GM12891 (cell line): ENCODE measurements around the gene CNTF.
A peak's percentile ranks its signal among the peaks of the same experiment; 100 is the strongest.

Source experiments
- PAX5 ChIP-seq: IDR thresholded peaks from 2 replicates; pipeline ENCODE4 v1.6.1; 2011; ENCODE audit warnings: low read length, moderate library complexity, mild to moderate bottlenecking; ENCODE audit not compliant: insufficient read depth, severe bottlenecking
- POLR2A ChIP-seq: IDR thresholded peaks from 2 replicates; pipeline ENCODE4 v1.6.1; 2011; ENCODE audit warnings: low read depth, low read length, control low read depth
- POLR2AphosphoS5 ChIP-seq: IDR thresholded peaks from 2 replicates; pipeline ENCODE4 v1.6.1; 2011; ENCODE audit warnings: low read depth, low read length, control low read depth
- POU2F2 ChIP-seq: IDR thresholded peaks from 2 replicates; pipeline ENCODE4 v1.6.1; 2011; ENCODE audit warnings: low read depth, mild to moderate bottlenecking, control low read depth, low read length, moderate library complexity
- SPI1 ChIP-seq: IDR thresholded peaks from 2 replicates; pipeline ENCODE4 v1.6.1; 2011; ENCODE audit warnings: low read depth, low read length, control low read depth
- TAF1 ChIP-seq: IDR thresholded peaks from 2 replicates; pipeline ENCODE4 v1.6.1; 2011; ENCODE audit warnings: low read depth, low read length, control low read depth

DNA sequence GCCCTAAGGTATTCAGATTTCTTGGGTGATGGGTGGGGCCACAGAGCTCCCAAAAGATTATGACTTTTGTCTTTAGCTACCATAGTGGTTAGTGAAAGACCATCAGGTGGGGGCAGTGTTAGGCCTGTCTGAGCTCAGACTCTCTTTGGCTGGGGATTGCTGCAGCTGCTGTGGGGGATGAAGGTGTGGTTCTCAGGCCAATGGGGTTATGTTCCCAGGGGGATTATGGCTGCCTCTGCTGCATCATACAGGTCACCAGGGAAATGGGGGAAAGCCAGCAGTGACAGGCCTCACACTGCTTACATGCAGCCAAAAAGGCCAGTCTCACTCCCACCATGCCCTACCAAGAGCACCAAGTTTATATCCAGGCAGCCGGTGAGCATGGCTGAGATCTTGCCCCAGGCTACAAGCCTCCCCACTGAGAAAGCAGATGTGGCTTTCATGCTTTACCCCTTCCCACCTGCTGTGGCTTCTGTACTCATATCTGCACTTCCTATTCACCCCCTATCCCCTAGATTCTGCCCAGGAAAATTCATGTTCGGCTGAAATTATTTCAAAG lies 24.8 kb downstream of the CNTF start:
- TF ChIP-seq POLR2A (no peak), POLR2AphosphoS5 (no peak), PAX5 (no peak), SPI1 (peak; percentile 29; the same call in 1 of the 2 replicates), TAF1 (no peak), POU2F2 (no peak)
